ENCODE data around the gene FABP6. TPM values are rescaled to one million over a fixed set of nuclear protein-coding genes. Genes with fewer than 3 reads are reported as not detected.

Gene FABP6
- total RNA-seq, 1 experiment from 2014 or later = 2.9 TPM

GRCh38 chr5:160210606-160211005 is 18.7 kb upstream of the FABP6 start:
- ATAC-seq (no peak), DNase-seq (ENCODE audit: low spot score) (no peak)
- H3K9me3 Mint-ChIP-seq = no peaks in the 10 kb centered on the region
- no peak overlapping the region for H3K27ac Mint-ChIP-seq
- CTCF ChIA-PET = interaction anchor here (1.4 kb wide), 1 partner anchor 12 kb away, joined by 6 read pairs; no protein-coding TSS in a partner anchor
- TF ChIP-seq CREB1 (CRISPR knock-in tag; IDR thresholded peaks at IDR 0.05) (no peak), ATF1 (CRISPR knock-in tag; IDR thresholded peaks at IDR 0.05) (no peak), MXD4 (CRISPR knock-in tag; IDR thresholded peaks at IDR 0.05; ENCODE audit: borderline replicate concordance) (no peak), PREB (CRISPR knock-in tag; IDR thresholded peaks at IDR 0.05; ENCODE audit: borderline replicate concordance) (no peak), ZNF423 (CRISPR knock-in tag; IDR thresholded peaks at IDR 0.05) (no peak), FOXK1 (CRISPR knock-in tag; IDR thresholded peaks at IDR 0.05) (no peak)
- H3K36me3 Mint-ChIP-seq = no peaks in the 10 kb centered on the region
- no peaks in the 10 kb centered on the region for H3K4me1 Mint-ChIP-seq
- no peak overlapping the region for H3K4me3 Mint-ChIP-seq
- POLR2A ChIA-PET = no interaction called here
- H3K27me3 Mint-ChIP-seq (ENCODE audit: low read depth) = peaks cover 2% of the 10 kb centered on the region; the same call in 1 of the 2 replicates

- no peak for TF ChIP-seq JAZF1 (CRISPR knock-in tag; IDR thresholded peaks at IDR 0.05)
- TF ChIP-seq RELA (CRISPR knock-in tag; IDR thresholded peaks at IDR 0.05; ENCODE audit: borderline replicate concordance) = no peak
- TF ChIP-seq CREB1 (CRISPR knock-in tag; IDR thresholded peaks at IDR 0.05) = no peak
- TF ChIP-seq TEAD1 (CRISPR knock-in tag; IDR thresholded peaks at IDR 0.05) = no peak
- no peak for TF ChIP-seq EMX1 (CRISPR knock-in tag; IDR thresholded peaks at IDR 0.05)
- no peak for TF ChIP-seq SMAD4 (CRISPR knock-in tag; IDR thresholded peaks at IDR 0.05)
- TF ChIP-seq MXD4 (CRISPR knock-in tag; IDR thresholded peaks at IDR 0.05; ENCODE audit: borderline replicate concordance) = no peak
- no peak for TF ChIP-seq GABPB1 (CRISPR knock-in tag; IDR thresholded peaks at IDR 0.05)
- TF ChIP-seq NFATC4 (CRISPR knock-in tag; IDR thresholded peaks at IDR 0.05) = no peak
- no peak for TF ChIP-seq PRDM15 (CRISPR knock-in tag; IDR thresholded peaks at IDR 0.05)
- TF ChIP-seq SOX15 (CRISPR knock-in tag; IDR thresholded peaks at IDR 0.05) = no peak
- no peak for TF ChIP-seq JUN (CRISPR knock-in tag; IDR thresholded peaks at IDR 0.05)
- TF ChIP-seq ATF1 (CRISPR knock-in tag; IDR thresholded peaks at IDR 0.05) = no peak
- TF ChIP-seq AR (CRISPR knock-in tag; IDR thresholded peaks at IDR 0.05) = no peak
- ATAC-seq (no peak), DNase-seq (ENCODE audit: low spot score) (no peak)
- peaks cover 2% of the 10 kb centered on the region; the same call in 1 of the 2 replicates for H3K27me3 Mint-ChIP-seq (ENCODE audit: low read depth)
- H3K27ac Mint-ChIP-seq = no peak overlapping the region
- no peaks in the 10 kb centered on the region for H3K9me3 Mint-ChIP-seq
- H3K4me3 Mint-ChIP-seq = no peak overlapping the region
- H3K36me3 Mint-ChIP-seq = no peaks in the 10 kb centered on the region
- ChIA-PET POLR2A (interaction anchor here (1.9 kb wide), 1 partner anchor 11 kb away, joined by 7 read pairs; no protein-coding TSS in a partner anchor), CTCF (interaction anchor here (1.0 to 1.4 kb wide), 2 partner anchors 12 to 31 kb away, joined by 4 to 6 read pairs; no protein-coding TSS in a partner anchor)
- no peaks in the 10 kb centered on the region for H3K4me1 Mint-ChIP-seq
Measured at GRCh38 chr5:160211352-160211751, 18.0 kb upstream of the FABP6 start.
